GM12878 (cell line): ENCODE results near the gene NPEPPS. TPM values are rescaled to one million over a fixed set of nuclear protein-coding genes. Genes with fewer than 3 reads are reported as not detected.
A peak's percentile ranks its signal among the peaks of the same experiment; 100 is the strongest.

Source experiments
- ATAC-seq: fragments of 200-7000 bp; cut with Tn5 transposase; 3 replicates; pipeline ENCODE4 v1.9.1; 2020; ENCODE audit warnings: mild to moderate bottlenecking, moderate library complexity
- BruUV-seq: library from RNA; stranded (reverse); fragments of 400-500 nt; replicated peaks from 2 replicates; lab custom pipeline; 2021; lab: Mats Ljungman, UMichigan
- CTCF ChIA-PET: fragments of 300-600 bp; sonication (Branson Sonifier 250); formaldehyde crosslinking; extraction: SDS; loops from one replicate; lab custom pipeline; 2021; ENCODE audit warnings: inconsistent platforms; lab: Yijun Ruan, JAX
- POLR2A ChIA-PET: fragments of 350-600 bp; formaldehyde crosslinking; extraction: SDS; loops from one replicate; lab custom pipeline; 2021; ENCODE audit warnings: inconsistent platforms; lab: Charles Lee
- RAD21 ChIA-PET: fragments of 300-600 bp; sonication (Branson Sonifier 250); formaldehyde crosslinking; loops from one replicate; lab custom pipeline; 2023; ENCODE audit warnings: antibody characterized with exemption; ENCODE audit not compliant: unreplicated experiment; lab: Charles Lee
- SMC1A ChIA-PET: fragments of 300-600 bp; sonication (Branson Sonifier 250); formaldehyde crosslinking; loops from one replicate; lab custom pipeline; 2023; ENCODE audit not compliant: unreplicated experiment, uncharacterized antibody; lab: Charles Lee
- DNase-seq: peaks from one replicate; pipeline ENCODE4 v3.0.0-alpha.2; 2011; ENCODE audit warnings: low read depth, low spot score
- FAIRE-seq: peaks from 3 replicates; lab custom pipeline; 2011; peaks lifted over from hg19 to GRCh38; lab: Jason Lieb, UNC
- H2AFZ ChIP-seq: 2 replicates; pipeline ENCODE4 v1.6.0; 2011; ENCODE audit warnings: low read depth, low read length, control low read depth; ENCODE audit not compliant: control insufficient read depth
- H3K27ac ChIP-seq: 2 replicates; pipeline ENCODE4 v1.5.1; 2011; ENCODE audit warnings: control low read depth; ENCODE audit not compliant: control insufficient read depth, insufficient read depth
- H3K27me3 ChIP-seq, 2 experiments: replicated peaks in 1 of 2; 2 replicates each; pipeline versions ENCODE4 v1.6.0 to v1.6.1; 2011; ENCODE audit warnings: low read length in 1 of 2; ENCODE audit not compliant: control insufficient read depth in 2 of 2, insufficient read depth in 2 of 2
- H3K36me3 ChIP-seq, 2 experiments: 2 replicates each; pipeline ENCODE4 v1.5.1; 2011; ENCODE audit warnings: low read length in 1 of 2; ENCODE audit not compliant: control insufficient read depth in 2 of 2, insufficient read depth in 2 of 2
- H3K4me1 ChIP-seq: 2 replicates; pipeline ENCODE4 v1.6.1; 2011; ENCODE audit warnings: mild to moderate bottlenecking, low read length, moderate library complexity, mixed read lengths; ENCODE audit not compliant: control insufficient read depth, insufficient read depth
- H3K4me2 ChIP-seq: 2 replicates; pipeline ENCODE4 v1.6.0; 2011; ENCODE audit warnings: control low read depth; ENCODE audit not compliant: control insufficient read depth, insufficient read depth
- H3K4me3 ChIP-seq: fragments of 200-600 bp; sonication (generic); 2 replicates; pipeline ENCODE4 v1.5.1; 2016
- H3K79me2 ChIP-seq: 2 replicates; pipeline ENCODE4 v1.6.0; 2011; ENCODE audit warnings: low read length; ENCODE audit not compliant: control insufficient read depth, insufficient read depth
- H3K9ac ChIP-seq: 2 replicates; pipeline ENCODE4 v1.8.0; 2011; ENCODE audit warnings: low read length, control low read depth, mixed read lengths; ENCODE audit not compliant: control insufficient read depth, insufficient read depth
- H3K9me3 ChIP-seq: replicated peaks from 3 replicates; pipeline ENCODE4 v1.5.1; 2011; ENCODE audit warnings: mild to moderate bottlenecking, low read length; ENCODE audit not compliant: control insufficient read depth, insufficient read depth
- H4K20me1 ChIP-seq: 2 replicates; pipeline ENCODE4 v1.6.0; 2011; ENCODE audit not compliant: control insufficient read depth, insufficient read depth
- CEBPB ChIP-seq, 2 experiments: fragments of 150-350 bp in 1 of 2; IDR thresholded peaks; 2 replicates each; pipeline ENCODE4 v1.6.1; 2012 to 2014; ENCODE audit warnings: low read depth in 2 of 2, low read length in 2 of 2, borderline replicate concordance in 1 of 2, inconsistent platforms in 1 of 2
- ETV6 ChIP-seq, 2 experiments: fragments of 450-650 bp in 1 of 2; IDR thresholded peaks in 1 of 2; conservative IDR thresholded peaks in 1 of 2; 2 replicates each; pipeline ENCODE4 v1.6.1; 2014; ENCODE audit warnings: antibody characterized with exemption in 1 of 2, borderline replicate concordance in 1 of 2, low read depth in 1 of 2, mild to moderate bottlenecking in 1 of 2, moderate library complexity in 1 of 2
- GABPA ChIP-seq: IDR thresholded peaks from 2 replicates; pipeline ENCODE4 v1.6.1; 2014; ENCODE audit warnings: antibody characterized with exemption, low read depth, mild to moderate bottlenecking, inconsistent platforms
- IRF3 ChIP-seq: fragments of 450-650 bp; IDR thresholded peaks from 2 replicates; pipeline ENCODE4 v1.6.1; 2014; ENCODE audit warnings: mild to moderate bottlenecking
- IRF5 ChIP-seq: fragments of 450-650 bp; IDR thresholded peaks from 2 replicates; pipeline ENCODE4 v1.6.1; 2017; ENCODE audit warnings: borderline replicate concordance
- KAT2A ChIP-seq: conservative IDR thresholded peaks from 2 replicates; pipeline ENCODE4 v1.6.1; 2011; ENCODE audit warnings: low read depth, low read length; ENCODE audit not compliant: control insufficient read depth
- MEF2B ChIP-seq: fragments of 450-650 bp; IDR thresholded peaks from 2 replicates; pipeline ENCODE4 v1.6.1; 2018; ENCODE audit warnings: mild to moderate bottlenecking, moderate library complexity; ENCODE audit not compliant: partially characterized antibody, poor library complexity, severe bottlenecking
- NFYA ChIP-seq: IDR thresholded peaks from 2 replicates; pipeline ENCODE4 v1.6.1; 2011; ENCODE audit warnings: low read depth, mild to moderate bottlenecking, low read length, improper control_type of control experiment, borderline replicate concordance
- NR2F1 ChIP-seq: fragments of 450-650 bp; conservative IDR thresholded peaks from 2 replicates; pipeline ENCODE4 v1.6.1; 2017; ENCODE audit warnings: mild to moderate bottlenecking
- RCOR1 ChIP-seq: conservative IDR thresholded peaks from 2 replicates; pipeline ENCODE4 v1.6.1; 2012; ENCODE audit warnings: low read depth, low read length, improper control_type of control experiment
- SMC3 ChIP-seq: IDR thresholded peaks from 2 replicates; pipeline ENCODE4 v1.6.1; 2011; ENCODE audit warnings: low read length, improper control_type of control experiment, borderline replicate concordance
- ZBTB11 ChIP-seq: fragments of 450-650 bp; formaldehyde crosslinking; IDR thresholded peaks from 2 replicates; pipeline ENCODE4 v1.5.0; 2022; ENCODE audit warnings: mild to moderate bottlenecking, missing genetic modification characterization
- ZBTB4 ChIP-seq: fragments of 450-650 bp; formaldehyde crosslinking; IDR thresholded peaks from 2 replicates; pipeline ENCODE4 v1.4.0; 2022; ENCODE audit warnings: mild to moderate bottlenecking, moderate library complexity
- ZNF384 ChIP-seq: IDR thresholded peaks from 2 replicates; pipeline ENCODE4 v1.6.1; 2012; ENCODE audit warnings: low read depth, mild to moderate bottlenecking, low read length, improper control_type of control experiment, borderline replicate concordance
- WGBS: methylation state at CpG from one replicate; pipeline ENCODE4 v1.1.6; 2016; ENCODE audit warnings: low lambda C conversion rate; ENCODE audit not compliant: insufficient replicate concordance, insufficient coverage; ENCODE audit errors: missing lambda C conversion rate; 5-methylcytosine and 5-hydroxymethylcytosine counted together
- in situ Hi-C: fragments of 300-500 bp; cut with MboI; formaldehyde crosslinking; loops from 9 replicates; pipeline ENCODE4 v1.14.3; 2018; ENCODE audit warnings: mixed read lengths
- intact Hi-C: fragments of 100-400 bp; cut with micrococcal nuclease; formaldehyde crosslinking; loops from one replicate; pipeline ENCODE4 v1.14.2; 2022; ENCODE audit not compliant: unreplicated experiment
- polyA plus RNA-seq, 11 experiments: library from polyadenylated mRNA; depleted of rRNA in 4 of 11; unstranded in 6 of 11; stranded (reverse) in 5 of 11; fragments of >200 nt; fragmentation: Nextera tagmentation in 4 of 11; fragmentation: Illumina TruSeq in 1 of 11; extraction: Ambion mirVana in 4 of 11; extraction: Trizol in 1 of 11; gene quantifications; 1 replicate in 1 of 11; 2 replicates in 10 of 11; pipeline versions ENCODE4 v1.2.1 to v1.2.3, GENCODE V29; 2011 to 2016; ENCODE audit warnings: inconsistent platforms in 2 of 11, missing spikeins in 2 of 11, low read depth in 1 of 11
- total RNA-seq, 4 experiments: library from RNA; depleted of rRNA in 3 of 4; stranded (reverse); fragments of >200 nt in 3 of 4; fragmentation: Illumina TruSeq in 1 of 4; extraction: Trizol in 1 of 4; gene quantifications; 2 replicates each; pipeline versions ENCODE4 v1.2.1 to v1.2.3, GENCODE V29; 2013 to 2021

The NPEPPS gene
- total and polyA plus RNA-seq, 10 of the 15 experiments (the other 5 are each of a cell fraction or from before 2014, with no cell fraction given): 25.8 to 214 (median 64.6) TPM

GRCh38 chr17:47605011-47605410 is 74.1 kb downstream of the NPEPPS start:
- DNase-seq (no peak), FAIRE-seq (peak; percentile 13), ATAC-seq (no peak)
- Histone ChIP-seq H3K4me2 (no peak overlapping the region), H3K4me3 (no peak overlapping the region), H3K9ac (no peak overlapping the region), H2AFZ (no peak overlapping the region), H3K27me3 (no peaks in the 10 kb centered on the region; a peak in 1 of 4 replicates), H3K4me1 (no peaks in the 10 kb centered on the region), H3K27ac (no peak overlapping the region), H3K36me3 (peaks cover 2 to 27% of the 10 kb centered on the region in 2 experiments), H3K79me2 (no peaks in the 10 kb centered on the region), H4K20me1 (no peaks in the 10 kb centered on the region), H3K9me3 (no peaks in the 10 kb centered on the region)
- ChIA-PET RAD21 (interaction anchor here (0.6 to 0.7 kb wide), 2 partner anchors 8 to 9 kb away, joined by 3 read pairs; no protein-coding TSS in a partner anchor), POLR2A (interaction anchor here (1.1 kb wide), 1 partner anchor 11 kb away, joined by 3 read pairs; no protein-coding TSS in a partner anchor), SMC1A (interaction anchor here (1.8 kb wide), 1 partner anchor 11 kb away, joined by 10 read pairs; no protein-coding TSS in a partner anchor), CTCF (interaction anchor here (1.2 to 4.9 kb wide), 3 partner anchors 9 to 11 kb away, joined by 3 to 22 read pairs (median 3); no protein-coding TSS in a partner anchor)
- intact Hi-C loops (no loop called here), in situ Hi-C loops (no loop called here)
- WGBS: 94% methylated on average over 1 of the region's 1 CpG
- BruUV-seq: no TSS peak
- no peak for TF ChIP-seq NFYA
- no peak for TF ChIP-seq ETV6 (conservative IDR thresholded peaks at IDR 0.05 in 1 of 2, IDR thresholded peaks at IDR 0.05 in 1 of 2; ENCODE audit: borderline replicate concordance in 1 of 2, low read depth in 1 of 2)
- TF ChIP-seq NR2F1: no peak
- TF ChIP-seq KAT2A: no peak
- no peak for TF ChIP-seq SMC3
- no peak for TF ChIP-seq MEF2B
- TF ChIP-seq CEBPB (IDR thresholded peaks at IDR 0.05; ENCODE audit: borderline replicate concordance in 1 of 2, low read depth in 2 of 2, low read length in 2 of 2): no peak
- no peak for TF ChIP-seq IRF5
- no peak for TF ChIP-seq IRF3
- TF ChIP-seq ZBTB11 (CRISPR knock-in tag): no peak
- no peak for TF ChIP-seq RCOR1
- no peak for TF ChIP-seq ZNF384
- TF ChIP-seq GABPA: no peak
- no peak for TF ChIP-seq ZBTB4 (CRISPR knock-in tag)
